OCI-LY1 (cell line): ENCODE measurements around the gene GPRIN3.

Experiments
- H2AFZ ChIP-seq: fragments of 200-600 bp; sonication (generic), shearing (Covaris generic); 2 replicates; pipeline ENCODE4 v1.6.0; 2014; ENCODE audit warnings: antibody characterized with exemption, mild to moderate bottlenecking, low read length
- H3F3A ChIP-seq: fragments of 200-600 bp; sonication (generic), shearing (Covaris generic); 2 replicates; pipeline ENCODE4 v1.6.0; 2014; ENCODE audit warnings: mild to moderate bottlenecking, antibody characterized with exemption, low read length, moderate library complexity; ENCODE audit not compliant: insufficient read depth
- H3K27ac ChIP-seq: fragments of 200-600 bp; sonication (generic); 2 replicates; pipeline ENCODE4 v1.5.1; 2014; ENCODE audit warnings: low read length, mixed run types, mild to moderate bottlenecking, low read depth; ENCODE audit not compliant: poor library complexity, severe bottlenecking
- H3K27me3 ChIP-seq: fragments of 200-600 bp; sonication (generic); 2 replicates; pipeline ENCODE4 v1.6.0; 2014; ENCODE audit warnings: antibody characterized with exemption, mild to moderate bottlenecking, low read length, moderate library complexity; ENCODE audit not compliant: insufficient read depth
- H3K36me3 ChIP-seq: fragments of 200-600 bp; sonication (generic); 2 replicates; pipeline ENCODE4 v1.6.1; 2014; ENCODE audit warnings: mild to moderate bottlenecking, antibody characterized with exemption, low read length, moderate library complexity, mixed read lengths; ENCODE audit not compliant: insufficient read depth
- H3K4me1 ChIP-seq: fragments of 200-600 bp; sonication (generic); 2 replicates; pipeline ENCODE4 v1.5.1; 2014; ENCODE audit warnings: mild to moderate bottlenecking, low read length, moderate library complexity; ENCODE audit not compliant: insufficient read depth, severe bottlenecking
- H3K4me2 ChIP-seq: fragments of 200-600 bp; sonication (generic), shearing (Covaris generic); 2 replicates; pipeline ENCODE4 v1.6.1; 2014; ENCODE audit warnings: low read length
- H3K4me3 ChIP-seq: fragments of 200-600 bp; sonication (generic); 2 replicates; pipeline ENCODE4 v1.5.1; 2014; ENCODE audit warnings: low read length, low read depth, mild to moderate bottlenecking, mixed read lengths; ENCODE audit not compliant: poor library complexity, severe bottlenecking
- H3K79me2 ChIP-seq: fragments of 200-600 bp; shearing (Covaris generic); 2 replicates; pipeline ENCODE4 v1.6.1; 2016; ENCODE audit warnings: mixed run types, low read length, mixed read lengths; ENCODE audit not compliant: insufficient read depth
- H3K9ac ChIP-seq: fragments of 200-600 bp; sonication (generic), shearing (Covaris generic); 2 replicates; pipeline ENCODE4 v1.6.1; 2014; ENCODE audit warnings: mild to moderate bottlenecking, low read length, mixed read lengths
- H3K9me2 ChIP-seq: fragments of 200-600 bp; sonication (generic), shearing (Covaris generic); 2 replicates; pipeline ENCODE4 v1.6.1; 2014; ENCODE audit warnings: low read depth, mild to moderate bottlenecking, low read length, mixed read lengths
- H3K9me3 ChIP-seq: fragments of 200-600 bp; shearing (Covaris generic); 2 replicates; pipeline ENCODE4 v1.6.1; 2014; ENCODE audit warnings: low read length, mixed read lengths
- H4K20me1 ChIP-seq: fragments of 200-600 bp; sonication (generic), shearing (Covaris generic); 2 replicates; pipeline ENCODE4 v1.6.0; 2016; ENCODE audit warnings: mild to moderate bottlenecking, low read length; ENCODE audit not compliant: insufficient read depth
- CTCF ChIP-seq: fragments of 200-600 bp; sonication (generic), shearing (Covaris generic); IDR thresholded peaks from 2 replicates; pipeline ENCODE4 v1.5.1; 2017; ENCODE audit warnings: mild to moderate bottlenecking, antibody characterized with exemption, low read length, moderate library complexity, mixed read lengths
- EZH2 ChIP-seq: fragments of 200-600 bp; sonication (generic), shearing (Covaris generic); IDR thresholded peaks from 2 replicates; pipeline ENCODE4 v1.8.0; 2017; ENCODE audit warnings: borderline replicate concordance, mixed run types, mild to moderate bottlenecking, antibody characterized with exemption, low read length, moderate library complexity, mixed read lengths

Gene GPRIN3

GRCh38 chr4:89308161-89308500, 531 bp upstream of the GPRIN3 start:
- H2AFZ ChIP-seq, result no peak overlapping the region
- H3K27me3 ChIP-seq, result no peaks in the 10 kb centered on the region
- no peaks in the 10 kb centered on the region for H3K36me3 ChIP-seq
- H3K79me2 ChIP-seq, result peaks cover 20% of the 10 kb centered on the region
- H3K4me1 ChIP-seq, result peaks cover 33% of the 10 kb centered on the region
- H4K20me1 ChIP-seq, result no peaks in the 10 kb centered on the region
- H3K9ac ChIP-seq, result peak overlapping the region; percentile 62; the same call in 1 of the 2 replicates
- H3K9me2 ChIP-seq, result no peaks in the 10 kb centered on the region
- H3K9me3 ChIP-seq, result no peaks in the 10 kb centered on the region
- H3F3A ChIP-seq, result no peaks in the 10 kb centered on the region
- H3K4me2 ChIP-seq, result peak overlapping the region; percentile 74
- no peak overlapping the region for H3K27ac ChIP-seq
- TF ChIP-seq EZH2, result no peak
- TF ChIP-seq CTCF, result no peak
- H3K4me3 ChIP-seq, result peak overlapping the region; percentile 75

- no peaks in the 10 kb centered on the region for H3K9me2 ChIP-seq
- no peaks in the 10 kb centered on the region for H3K36me3 ChIP-seq
- H3K79me2 ChIP-seq, result peaks cover 23% of the 10 kb centered on the region
- no peaks in the 10 kb centered on the region for H3K9me3 ChIP-seq
- no peaks in the 10 kb centered on the region for H4K20me1 ChIP-seq
- peak overlapping the region; percentile 74 for H3K4me2 ChIP-seq
- H3K4me1 ChIP-seq, result peaks cover 43% of the 10 kb centered on the region
- no peak for TF ChIP-seq CTCF
- TF ChIP-seq EZH2, result no peak
- H3K9ac ChIP-seq, result peak overlapping the region; percentile 62; the same call in 1 of the 2 replicates
- peak overlapping the region; percentile 58 for H3K27ac ChIP-seq
- H3K27me3 ChIP-seq, result no peaks in the 10 kb centered on the region
- H3K4me3 ChIP-seq, result peak overlapping the region; percentile 75
- no peaks in the 10 kb centered on the region for H3F3A ChIP-seq
- H2AFZ ChIP-seq, result no peak overlapping the region
These were observed 488 bp downstream of the GPRIN3 start for GRCh38 chr4:89307178-89307445.

GRCh38 chr4:89306486-89307177, 968 bp downstream of the GPRIN3 start:
- peaks cover 28% of the 10 kb centered on the region for H3K79me2 ChIP-seq
- no peaks in the 10 kb centered on the region for H3K36me3 ChIP-seq
- TF ChIP-seq EZH2 (no peak), CTCF (no peak)
- peaks cover 48% of the 10 kb centered on the region for H3K4me1 ChIP-seq
- H2AFZ ChIP-seq, result no peak overlapping the region
- H3K9me2 ChIP-seq, result no peaks in the 10 kb centered on the region
- H3K4me3 ChIP-seq, result peak overlapping the region; percentile 75
- H3K9ac ChIP-seq, result peak overlapping the region; percentile 62; the same call in 1 of the 2 replicates
- H3K27ac ChIP-seq, result peak overlapping the region; percentile 58
- H3K9me3 ChIP-seq, result no peaks in the 10 kb centered on the region
- no peaks in the 10 kb centered on the region for H3F3A ChIP-seq
- H4K20me1 ChIP-seq, result no peaks in the 10 kb centered on the region
- H3K27me3 ChIP-seq, result no peaks in the 10 kb centered on the region
- peak overlapping the region; percentile 74 for H3K4me2 ChIP-seq
